Astrocyte (in vitro differentiated cells and primary cell): ENCODE measurements around the gene CFAP99.

ENCODE experiments used
- CTCF ChIP-seq: IDR thresholded peaks from 2 replicates; pipeline ENCODE4 v1.5.1; 2011; ENCODE audit warnings: low read depth, mild to moderate bottlenecking, inconsistent platforms, low read length, moderate library complexity; ENCODE audit not compliant: insufficient read depth
- EZH2 ChIP-seq: IDR thresholded peaks from 2 replicates; pipeline ENCODE4 v1.6.1; 2012; ENCODE audit warnings: mild to moderate bottlenecking, low read length, inconsistent platforms; ENCODE audit not compliant: insufficient read depth

GRCh38 chr4:2407991-2408342 lies 10.8 kb upstream of the CFAP99 start:
- no peak for TF ChIP-seq EZH2
- TF ChIP-seq CTCF = no peak
